ENCODE measurements around the gene KCNJ15.

DNA sequence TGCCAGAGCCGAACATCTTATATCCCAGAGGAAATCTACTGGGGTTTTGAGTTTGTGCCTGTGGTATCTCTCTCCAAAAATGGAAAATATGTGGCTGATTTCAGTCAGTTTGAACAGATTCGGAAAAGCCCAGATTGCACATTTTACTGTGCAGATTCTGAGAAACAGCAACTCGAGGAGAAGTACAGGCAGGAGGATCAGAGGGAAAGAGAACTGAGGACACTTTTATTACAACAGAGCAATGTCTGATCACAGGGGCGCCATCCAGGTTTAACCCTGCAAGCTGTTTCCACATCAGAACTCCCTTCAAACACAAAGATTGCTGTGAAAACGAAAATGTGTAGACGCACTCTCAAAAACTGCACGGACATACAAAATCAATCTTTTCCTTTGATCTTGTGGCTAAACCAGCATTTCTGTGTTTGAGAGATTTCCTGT lies 43.4 kb downstream of the KCNJ15 start:
- TF ChIP-seq POLR2A (IDR thresholded peaks at IDR 0.05; ENCODE audit: extremely low read depth, insufficient read length): no peak
- TF ChIP-seq, protein P1, sequence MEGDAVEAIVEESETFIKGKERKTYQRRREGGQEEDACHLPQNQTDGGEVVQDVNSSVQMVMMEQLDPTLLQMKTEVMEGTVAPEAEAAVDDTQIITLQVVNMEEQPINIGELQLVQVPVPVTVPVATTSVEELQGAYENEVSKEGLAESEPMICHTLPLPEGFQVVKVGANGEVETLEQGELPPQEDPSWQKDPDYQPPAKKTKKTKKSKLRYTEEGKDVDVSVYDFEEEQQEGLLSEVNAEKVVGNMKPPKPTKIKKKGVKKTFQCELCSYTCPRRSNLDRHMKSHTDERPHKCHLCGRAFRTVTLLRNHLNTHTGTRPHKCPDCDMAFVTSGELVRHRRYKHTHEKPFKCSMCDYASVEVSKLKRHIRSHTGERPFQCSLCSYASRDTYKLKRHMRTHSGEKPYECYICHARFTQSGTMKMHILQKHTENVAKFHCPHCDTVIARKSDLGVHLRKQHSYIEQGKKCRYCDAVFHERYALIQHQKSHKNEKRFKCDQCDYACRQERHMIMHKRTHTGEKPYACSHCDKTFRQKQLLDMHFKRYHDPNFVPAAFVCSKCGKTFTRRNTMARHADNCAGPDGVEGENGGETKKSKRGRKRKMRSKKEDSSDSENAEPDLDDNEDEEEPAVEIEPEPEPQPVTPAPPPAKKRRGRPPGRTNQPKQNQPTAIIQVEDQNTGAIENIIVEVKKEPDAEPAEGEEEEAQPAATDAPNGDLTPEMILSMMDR (IDR thresholded peaks at IDR 0.05; ENCODE audit: low read depth, low read length): no peak

Measured in NB4 (cell line).